HG03520 (cell line): Measurements from ENCODE around the gene SLC34A3.
A peak's percentile ranks its signal among the peaks of the same experiment; 100 is the strongest.
"Not testable (repeated sequence)": the region's sequence is repeated elsewhere in the genome, so short reads cannot be mapped to it uniquely, and the experiment has no call there.

Experiments
- ATAC-seq: cut with Tn5 transposase; IDR thresholded peaks from one replicate; pipeline ENCODE4 v1.9.1; 2021; ENCODE audit warnings: mild to moderate bottlenecking, moderate library complexity; ENCODE audit not compliant: unreplicated experiment

The SLC34A3 gene

GRCh38 chr9:137228968-137229896 is 1.5 kb upstream of the SLC34A3 start:
- no peak for ATAC-seq

GRCh38 chr9:137229903-137230704 is 597 bp upstream of the SLC34A3 start:
- no peak for ATAC-seq

GRCh38 chr9:137231372-137232039 is 805 bp downstream of the SLC34A3 start:
- ATAC-seq: no peak

- ATAC-seq: no peak
Observed at GRCh38 chr9:137232101-137232500, 1.4 kb downstream of the SLC34A3 start.

- no peak for ATAC-seq
Observed at GRCh38 chr9:137232510-137232909, 1.8 kb downstream of the SLC34A3 start.

GRCh38 chr9:137233143-137233980 is 2.7 kb downstream of the SLC34A3 start:
- ATAC-seq: no peak

GRCh38 chr9:137234055-137234697 is 3.5 kb downstream of the SLC34A3 start:
- no peak for ATAC-seq

GRCh38 chr9:137234758-137235423 is 4.2 kb downstream of the SLC34A3 start:
- no peak for ATAC-seq

GRCh38 chr9:137235424-137236237 is 4.9 kb downstream of the SLC34A3 start:
- no peak for ATAC-seq

GRCh38 chr9:137236238-137236935 is 5.7 kb downstream of the SLC34A3 start:
- peak; percentile 23 for ATAC-seq

GRCh38 chr9:137236936-137237421 is 6.3 kb downstream of the SLC34A3 start:
- ATAC-seq: no peak

- no peak for ATAC-seq
Observed at GRCh38 chr9:137237759-137238726, 7.3 kb downstream of the SLC34A3 start.

GRCh38 chr9:137239541-137240200 is 9.0 kb downstream of the SLC34A3 start:
- not testable (repeated sequence) for ATAC-seq

- peak; percentile 13 for ATAC-seq
Observed at GRCh38 chr9:137240318-137240840, 9.7 kb downstream of the SLC34A3 start.

GRCh38 chr9:137240841-137241489 is 10.3 kb downstream of the SLC34A3 start, which contains the start of gene TUBB4B:
Gene TUBB4B, plus strand, starts transcription at chr9:137241287. Its CDS starts 74 bp downstream, at chr9:137241361.
- peak; percentile 65 for ATAC-seq
